ENCODE data around the gene SF3B6.
"Not testable (repeated sequence)": the region's sequence is repeated elsewhere in the genome, so short reads cannot be mapped to it uniquely, and the experiment has no call there.

The SF3B6 gene

DNA sequence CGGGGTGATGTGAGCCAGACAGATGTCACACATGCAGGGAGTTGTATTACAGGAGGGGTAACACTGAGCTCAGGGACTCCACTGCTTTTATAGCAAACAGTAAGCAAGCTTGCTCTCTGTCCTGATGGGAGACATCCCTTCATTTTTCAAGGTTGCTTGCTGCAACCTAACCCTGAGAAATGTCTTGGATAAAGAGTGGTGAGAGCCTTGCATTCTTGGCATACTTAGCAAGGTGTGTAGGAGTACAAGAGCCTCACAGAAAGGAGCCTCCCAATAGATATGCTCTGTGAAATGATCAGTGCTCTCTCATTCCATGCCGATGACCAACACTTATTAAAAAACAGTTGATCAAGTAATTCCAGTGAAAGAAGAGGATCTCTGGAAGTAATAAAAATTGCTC lies 38.9 kb upstream of the SF3B6 start:
- Histone ChIP-seq H3K36me3 (ENCODE audit: low read length) (no peaks in the 10 kb centered on the region), H3K79me2 (ENCODE audit: insufficient read depth, low read length) (no peaks in the 10 kb centered on the region), H3K9me2 (replicated peaks; ENCODE audit: insufficient read depth, low read length) (no peaks in the 10 kb centered on the region), H3F3A (ENCODE audit: insufficient read depth) (no peaks in the 10 kb centered on the region), H3K27ac (ENCODE audit: low read depth, low read length) (no peak overlapping the region), H3K4me2 (ENCODE audit: low read depth, low read length, poor library complexity, severe bottlenecking) (no peak overlapping the region), H3K9ac (ENCODE audit: low read length) (no peak overlapping the region), H2AFZ (ENCODE audit: low read depth, low read length, severe bottlenecking) (no peak overlapping the region), H3K9me3 (ENCODE audit: insufficient read depth, low read length) (no peaks in the 10 kb centered on the region), H4K20me1 (ENCODE audit: low read depth, low read length) (no peaks in the 10 kb centered on the region), H3K27me3 (ENCODE audit: low read length) (no peaks in the 10 kb centered on the region), H3K4me3 (ENCODE audit: insufficient read depth, low read length, poor library complexity, severe bottlenecking) (no peak overlapping the region)
- TF ChIP-seq, protein P1, sequence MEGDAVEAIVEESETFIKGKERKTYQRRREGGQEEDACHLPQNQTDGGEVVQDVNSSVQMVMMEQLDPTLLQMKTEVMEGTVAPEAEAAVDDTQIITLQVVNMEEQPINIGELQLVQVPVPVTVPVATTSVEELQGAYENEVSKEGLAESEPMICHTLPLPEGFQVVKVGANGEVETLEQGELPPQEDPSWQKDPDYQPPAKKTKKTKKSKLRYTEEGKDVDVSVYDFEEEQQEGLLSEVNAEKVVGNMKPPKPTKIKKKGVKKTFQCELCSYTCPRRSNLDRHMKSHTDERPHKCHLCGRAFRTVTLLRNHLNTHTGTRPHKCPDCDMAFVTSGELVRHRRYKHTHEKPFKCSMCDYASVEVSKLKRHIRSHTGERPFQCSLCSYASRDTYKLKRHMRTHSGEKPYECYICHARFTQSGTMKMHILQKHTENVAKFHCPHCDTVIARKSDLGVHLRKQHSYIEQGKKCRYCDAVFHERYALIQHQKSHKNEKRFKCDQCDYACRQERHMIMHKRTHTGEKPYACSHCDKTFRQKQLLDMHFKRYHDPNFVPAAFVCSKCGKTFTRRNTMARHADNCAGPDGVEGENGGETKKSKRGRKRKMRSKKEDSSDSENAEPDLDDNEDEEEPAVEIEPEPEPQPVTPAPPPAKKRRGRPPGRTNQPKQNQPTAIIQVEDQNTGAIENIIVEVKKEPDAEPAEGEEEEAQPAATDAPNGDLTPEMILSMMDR (IDR thresholded peaks at IDR 0.05; ENCODE audit: insufficient read depth, low read length, poor library complexity, severe bottlenecking), result no peak
- no peak for TF ChIP-seq EZH2phosphoT487 (conservative IDR thresholded peaks at IDR 0.05; ENCODE audit: low read length)

DNA sequence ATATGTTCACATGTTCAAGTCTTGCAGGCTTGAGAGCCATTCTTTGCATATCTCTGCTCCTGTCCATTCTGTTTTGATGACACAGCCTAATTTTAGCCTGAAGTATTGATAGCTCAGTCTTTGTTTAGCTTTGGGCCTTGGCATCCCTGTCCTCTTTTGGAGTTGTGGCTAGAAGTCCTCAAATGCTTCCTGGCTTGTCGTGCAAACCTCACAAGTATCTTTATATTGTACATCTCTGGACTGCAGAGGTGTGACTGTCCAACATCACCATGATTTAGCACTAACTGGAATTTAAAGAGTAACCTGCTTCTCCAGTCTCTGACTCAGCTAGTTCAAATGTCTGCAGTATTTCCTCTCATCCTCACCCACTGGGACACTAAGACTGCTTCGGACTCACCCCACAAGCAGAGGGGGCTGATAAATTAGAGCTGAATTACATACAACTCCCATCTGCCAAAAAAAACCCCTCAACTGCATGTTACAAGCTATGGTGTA lies 35.3 kb upstream of the SF3B6 start:
- no peak overlapping the region for H3K27ac ChIP-seq (ENCODE audit: low read depth, low read length)
- no peak overlapping the region for H2AFZ ChIP-seq (ENCODE audit: low read depth, low read length, severe bottlenecking)
- H4K20me1 ChIP-seq (ENCODE audit: low read depth, low read length), result no peaks in the 10 kb centered on the region
- no peak overlapping the region for H3K4me2 ChIP-seq (ENCODE audit: low read depth, low read length, poor library complexity, severe bottlenecking)
- no peaks in the 10 kb centered on the region for H3K9me3 ChIP-seq (ENCODE audit: insufficient read depth, low read length)
- H3K4me3 ChIP-seq (ENCODE audit: insufficient read depth, low read length, poor library complexity, severe bottlenecking), result no peak overlapping the region
- H3K79me2 ChIP-seq (ENCODE audit: insufficient read depth, low read length), result no peaks in the 10 kb centered on the region
- no peak for TF ChIP-seq EZH2phosphoT487 (conservative IDR thresholded peaks at IDR 0.05; ENCODE audit: low read length)
- TF ChIP-seq, protein P1 (IDR thresholded peaks at IDR 0.05; ENCODE audit: insufficient read depth, low read length, poor library complexity, severe bottlenecking), result no peak
- no peaks in the 10 kb centered on the region for H3K27me3 ChIP-seq (ENCODE audit: low read length)
- H3K9ac ChIP-seq (ENCODE audit: low read length), result no peak overlapping the region
- H3K9me2 ChIP-seq (replicated peaks; ENCODE audit: insufficient read depth, low read length), result no peaks in the 10 kb centered on the region
- no peaks in the 10 kb centered on the region for H3F3A ChIP-seq (ENCODE audit: insufficient read depth)
- no peaks in the 10 kb centered on the region for H3K36me3 ChIP-seq (ENCODE audit: low read length)

DNA sequence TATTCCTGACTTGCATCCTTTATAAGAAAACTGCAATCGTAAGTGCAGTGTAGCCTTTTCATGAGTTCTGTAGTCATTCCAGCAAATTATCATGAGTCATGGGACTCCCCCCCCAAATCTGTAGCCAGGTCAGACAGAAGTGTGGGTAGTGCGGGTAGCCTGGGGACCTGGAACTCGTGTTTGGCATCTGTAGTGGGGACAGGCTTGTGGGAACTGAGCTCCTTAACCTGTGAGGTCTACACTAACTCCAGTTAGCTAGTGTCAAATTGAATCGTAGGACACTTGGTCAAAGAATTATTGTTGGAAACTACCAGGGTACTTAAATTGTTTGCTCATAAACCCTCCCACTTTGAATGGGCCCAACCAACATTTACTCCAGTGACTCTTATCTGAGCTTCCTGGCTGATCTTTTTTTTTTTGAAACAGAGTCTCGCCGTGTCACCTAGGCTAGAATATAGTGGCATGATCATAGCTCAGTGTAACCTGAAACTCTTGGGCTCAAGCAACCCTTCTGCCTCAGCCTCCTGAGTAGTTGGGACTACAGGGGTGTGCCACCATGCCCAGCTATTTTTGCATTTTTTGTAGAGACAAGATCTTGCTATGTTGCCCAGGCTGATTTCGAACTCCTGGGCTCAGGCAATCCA lies 34.7 kb upstream of the SF3B6 start:
- no peak overlapping the region for H3K4me3 ChIP-seq (ENCODE audit: insufficient read depth, low read length, poor library complexity, severe bottlenecking)
- H3K9me3 ChIP-seq (ENCODE audit: insufficient read depth, low read length), result no peaks in the 10 kb centered on the region
- H3K9me2 ChIP-seq (replicated peaks; ENCODE audit: insufficient read depth, low read length), result no peaks in the 10 kb centered on the region
- H3K9ac ChIP-seq (ENCODE audit: low read length), result no peak overlapping the region
- H3K27me3 ChIP-seq (ENCODE audit: low read length), result no peaks in the 10 kb centered on the region
- H3F3A ChIP-seq (ENCODE audit: insufficient read depth), result no peaks in the 10 kb centered on the region
- no peaks in the 10 kb centered on the region for H3K36me3 ChIP-seq (ENCODE audit: low read length)
- H4K20me1 ChIP-seq (ENCODE audit: low read depth, low read length), result no peaks in the 10 kb centered on the region
- H3K79me2 ChIP-seq (ENCODE audit: insufficient read depth, low read length), result no peaks in the 10 kb centered on the region
- H2AFZ ChIP-seq (ENCODE audit: low read depth, low read length, severe bottlenecking), result no peak overlapping the region
- no peak overlapping the region for H3K4me2 ChIP-seq (ENCODE audit: low read depth, low read length, poor library complexity, severe bottlenecking)
- TF ChIP-seq, protein P1 (IDR thresholded peaks at IDR 0.05; ENCODE audit: insufficient read depth, low read length, poor library complexity, severe bottlenecking), result no peak
- TF ChIP-seq EZH2phosphoT487 (conservative IDR thresholded peaks at IDR 0.05; ENCODE audit: low read length), result no peak
- H3K27ac ChIP-seq (ENCODE audit: low read depth, low read length), result no peak overlapping the region

DNA sequence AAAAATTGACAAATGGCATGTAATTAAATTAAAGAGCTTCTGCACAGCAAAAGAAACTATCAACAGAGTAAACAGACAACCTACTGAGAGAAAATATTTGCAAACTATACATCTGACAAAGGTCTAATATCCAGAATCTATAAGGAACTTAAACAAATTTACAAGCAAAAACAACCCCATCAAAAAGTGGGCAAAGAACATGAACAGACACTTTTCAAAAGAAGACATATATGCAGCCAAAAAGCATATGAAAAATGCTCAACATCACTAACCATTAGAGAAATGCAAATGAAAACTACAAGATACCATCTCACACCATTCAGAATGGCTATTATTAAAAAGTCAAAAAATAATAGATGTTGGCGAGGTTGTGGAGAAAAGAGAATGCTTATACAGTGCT lies 33.3 kb upstream of the SF3B6 start:
- H3K9me3 ChIP-seq (ENCODE audit: insufficient read depth, low read length); H3K9ac ChIP-seq (ENCODE audit: low read length); H3K4me3 ChIP-seq (ENCODE audit: insufficient read depth, low read length, poor library complexity, severe bottlenecking); H3K27me3 ChIP-seq (ENCODE audit: low read length); H3F3A ChIP-seq (ENCODE audit: insufficient read depth); H3K27ac ChIP-seq (ENCODE audit: low read depth, low read length); H3K36me3 ChIP-seq (ENCODE audit: low read length); H2AFZ ChIP-seq (ENCODE audit: low read depth, low read length, severe bottlenecking); H3K4me2 ChIP-seq (ENCODE audit: low read depth, low read length, poor library complexity, severe bottlenecking); H3K79me2 ChIP-seq (ENCODE audit: insufficient read depth, low read length); H3K9me2 ChIP-seq (replicated peaks; ENCODE audit: insufficient read depth, low read length); H4K20me1 ChIP-seq (ENCODE audit: low read depth, low read length): not testable (repeated sequence)

Measured in SU-DHL-6 (cell line).